GM21367 (cell line): ENCODE measurements around the gene CLEC16A.
A peak's percentile ranks its signal among the peaks of the same experiment; 100 is the strongest.
"Not testable (repeated sequence)": the region's sequence is repeated elsewhere in the genome, so short reads cannot be mapped to it uniquely, and the experiment has no call there.

Experiments
- ATAC-seq: cut with Tn5 transposase; IDR thresholded peaks from one replicate; pipeline ENCODE4 v1.9.1; 2021; ENCODE audit not compliant: unreplicated experiment

CLEC16A gene

GRCh38 chr16:10938796-10939648, 5.3 kb upstream of the CLEC16A start:
- no peak for ATAC-seq

GRCh38 chr16:10939649-10940234, 4.6 kb upstream of the CLEC16A start:
- no peak for ATAC-seq

- no peak for ATAC-seq
These were observed 3.8 kb upstream of the CLEC16A start for GRCh38 chr16:10940501-10941079.

DNA sequence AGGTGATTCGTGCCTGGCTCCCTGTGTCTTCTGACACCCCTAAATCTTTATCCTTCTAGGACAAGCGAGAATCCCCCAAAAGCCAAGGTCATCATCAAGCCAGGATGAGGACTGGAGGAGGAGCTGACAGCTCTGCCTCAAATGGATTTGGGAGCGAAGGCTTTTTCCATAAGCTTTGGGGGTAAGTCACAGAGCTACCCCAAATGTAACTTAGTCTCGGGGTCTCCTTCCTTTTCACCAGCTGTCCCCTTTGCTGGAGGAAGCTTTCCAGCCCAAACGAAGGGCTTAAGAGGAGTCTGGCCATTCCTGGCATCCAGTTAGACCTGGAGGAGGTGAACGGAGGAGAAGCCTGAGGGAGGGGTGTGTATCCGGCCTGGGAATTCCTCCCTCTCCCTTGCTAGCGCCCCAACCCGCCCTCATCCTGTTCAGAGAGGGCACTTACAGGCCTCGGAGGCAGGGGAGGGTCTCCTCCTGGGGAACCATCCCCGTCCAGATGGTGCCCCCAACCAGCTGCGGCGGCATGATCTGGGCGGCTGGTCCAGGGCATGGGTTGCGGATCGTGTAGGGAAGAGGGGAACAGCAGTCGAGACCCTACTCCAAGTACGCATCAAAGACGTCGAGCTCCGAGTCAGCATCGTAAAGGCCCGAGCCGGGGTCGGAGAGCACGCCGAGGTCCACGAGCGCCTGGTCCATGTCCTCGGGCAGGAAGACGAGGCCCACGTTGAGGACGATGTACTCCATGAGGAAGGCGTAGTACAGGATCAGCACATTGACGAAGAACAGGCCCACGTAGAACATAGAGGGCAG, 3.0 kb upstream of the CLEC16A start:
- ATAC-seq, result no peak

DNA sequence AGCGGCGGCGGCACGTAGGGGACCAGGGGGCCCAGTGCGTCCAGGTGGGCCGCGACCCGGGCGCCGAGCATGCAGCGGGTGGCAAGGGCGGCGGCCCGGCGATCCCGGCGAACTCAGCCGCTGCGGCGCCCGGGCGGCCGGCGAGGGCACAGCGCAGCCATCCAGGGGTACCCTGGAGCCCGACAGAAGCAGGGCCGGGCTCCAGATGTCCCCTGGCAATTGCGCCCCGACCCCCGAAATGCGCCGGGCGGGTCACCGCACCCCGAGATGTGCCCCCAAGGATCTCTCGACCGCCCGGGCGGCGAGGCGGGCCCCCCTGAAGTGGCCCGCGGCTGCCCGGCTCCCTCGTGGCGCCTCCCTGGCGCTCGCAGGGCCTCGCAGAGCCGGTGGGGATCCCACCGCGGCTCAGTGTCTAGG, 2.4 kb upstream of the CLEC16A start:
- ATAC-seq, result not testable (repeated sequence)

GRCh38 chr16:10942352-10943063, 1.9 kb upstream of the CLEC16A start, which contains the start of gene DEXI:
DEXI (minus strand) TSS chr16:10942468; CDS start chr16:10942005, 463 bp downstream.
- ATAC-seq, result peak; percentile 56

- no peak for ATAC-seq
These were observed 1.4 kb upstream of the CLEC16A start for GRCh38 chr16:10943064-10943353.

GRCh38 chr16:10945065-10945787, 862 bp downstream of the CLEC16A start:
- no peak for ATAC-seq

GRCh38 chr16:10946308-10946707, 1.9 kb downstream of the CLEC16A start:
- ATAC-seq, result no peak

- ATAC-seq, result no peak
These were observed 2.9 kb downstream of the CLEC16A start for GRCh38 chr16:10947211-10947787.

- ATAC-seq, result peak; percentile 58
These were observed 5.1 kb downstream of the CLEC16A start for GRCh38 chr16:10949424-10949970.

DNA sequence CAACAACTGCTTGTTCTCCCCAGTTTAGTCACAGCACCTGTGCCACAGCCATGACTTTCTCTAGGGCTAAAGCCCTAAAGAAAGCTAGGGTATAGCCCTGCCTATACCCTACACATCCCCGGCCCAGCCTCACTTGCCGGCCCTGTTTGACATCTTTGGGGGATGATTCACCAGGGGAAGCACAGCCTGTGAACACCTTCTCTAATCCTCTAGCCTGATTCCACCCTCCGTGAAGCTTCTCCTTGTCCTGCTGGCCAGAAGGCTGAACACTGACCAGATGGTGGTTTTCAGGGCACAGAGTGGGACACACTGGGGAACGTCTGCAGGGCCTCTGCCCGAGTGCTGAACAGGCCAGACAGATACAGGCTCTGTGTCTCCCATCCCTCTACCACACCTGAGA, 6.0 kb downstream of the CLEC16A start:
- no peak for ATAC-seq

DNA sequence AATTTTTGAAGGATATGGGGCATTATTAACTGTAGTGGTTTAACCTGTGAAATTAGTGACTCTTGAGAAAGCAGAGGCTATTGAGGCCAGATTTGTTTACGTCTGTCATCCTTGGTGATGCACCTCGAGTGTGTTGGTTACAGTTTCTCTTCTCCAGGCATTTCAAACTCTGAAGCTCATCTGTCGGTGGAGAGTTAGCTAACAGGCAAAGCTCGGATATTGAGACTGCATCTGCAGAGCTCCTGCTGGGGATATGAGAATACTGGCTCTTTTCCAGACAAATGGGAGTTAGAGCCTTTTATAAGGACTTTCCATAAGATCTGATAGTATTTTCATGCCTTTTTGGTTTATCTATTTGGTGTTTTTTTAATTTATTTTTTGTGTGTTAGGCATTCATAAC, 6.7 kb downstream of the CLEC16A start:
- ATAC-seq, result no peak

DNA sequence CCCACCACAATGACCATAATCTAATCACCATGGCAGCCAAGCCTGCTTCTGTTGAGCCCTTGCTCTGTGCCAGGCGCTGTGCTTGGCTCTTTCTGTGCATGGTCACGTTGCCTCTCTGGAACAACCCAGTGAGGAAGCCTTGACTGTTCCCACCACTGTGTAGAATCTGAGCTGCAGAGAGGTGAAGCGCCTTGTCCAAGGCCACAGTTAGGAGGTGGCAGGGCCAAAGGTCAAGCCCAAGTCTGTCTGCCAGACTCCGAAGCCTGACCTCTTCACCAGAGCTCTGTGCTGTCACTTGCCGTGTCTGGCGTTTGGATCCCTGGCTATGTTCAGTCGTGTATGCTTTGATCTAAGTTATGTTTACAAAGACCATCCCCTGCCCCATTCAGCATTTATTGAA, 10.5 kb downstream of the CLEC16A start:
- no peak for ATAC-seq

DNA sequence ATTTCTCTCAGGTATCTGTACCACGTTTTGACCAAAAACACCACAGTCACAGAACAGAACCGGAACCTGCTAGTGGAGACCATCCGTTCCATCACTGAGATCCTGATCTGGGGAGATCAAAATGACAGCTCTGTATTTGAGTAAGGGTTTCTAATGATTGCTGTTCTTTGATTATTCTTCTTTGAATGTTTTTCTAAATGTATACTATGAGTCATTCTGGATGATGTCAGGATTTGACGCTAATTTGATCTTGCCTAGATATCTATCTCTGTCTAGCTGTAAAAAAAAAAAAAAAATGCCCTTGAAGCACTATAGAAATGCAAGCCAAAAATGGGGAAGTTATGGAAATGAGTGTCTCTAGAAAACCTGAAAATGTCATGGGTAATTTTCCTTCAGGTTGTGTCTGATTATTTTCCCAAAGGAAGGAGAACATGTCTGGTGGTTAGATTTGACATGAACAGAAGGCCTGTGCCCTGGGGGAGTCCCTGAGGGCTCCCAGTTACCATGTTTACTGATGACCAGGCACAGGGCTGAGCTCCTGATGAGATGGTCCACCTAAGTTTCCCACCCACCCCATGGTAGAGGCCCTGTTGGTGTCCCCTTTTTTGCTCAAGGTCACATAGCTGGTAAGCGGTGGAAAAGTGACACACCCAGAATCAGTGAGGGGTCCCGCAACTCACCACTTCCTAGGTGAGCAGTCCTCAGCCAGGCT, 13.6 kb downstream of the CLEC16A start:
- no peak for ATAC-seq

- no peak for ATAC-seq
These were observed 14.8 kb downstream of the CLEC16A start for GRCh38 chr16:10959161-10959560.

- ATAC-seq, result no peak
These were observed 16.9 kb downstream of the CLEC16A start for GRCh38 chr16:10961231-10961630.

DNA sequence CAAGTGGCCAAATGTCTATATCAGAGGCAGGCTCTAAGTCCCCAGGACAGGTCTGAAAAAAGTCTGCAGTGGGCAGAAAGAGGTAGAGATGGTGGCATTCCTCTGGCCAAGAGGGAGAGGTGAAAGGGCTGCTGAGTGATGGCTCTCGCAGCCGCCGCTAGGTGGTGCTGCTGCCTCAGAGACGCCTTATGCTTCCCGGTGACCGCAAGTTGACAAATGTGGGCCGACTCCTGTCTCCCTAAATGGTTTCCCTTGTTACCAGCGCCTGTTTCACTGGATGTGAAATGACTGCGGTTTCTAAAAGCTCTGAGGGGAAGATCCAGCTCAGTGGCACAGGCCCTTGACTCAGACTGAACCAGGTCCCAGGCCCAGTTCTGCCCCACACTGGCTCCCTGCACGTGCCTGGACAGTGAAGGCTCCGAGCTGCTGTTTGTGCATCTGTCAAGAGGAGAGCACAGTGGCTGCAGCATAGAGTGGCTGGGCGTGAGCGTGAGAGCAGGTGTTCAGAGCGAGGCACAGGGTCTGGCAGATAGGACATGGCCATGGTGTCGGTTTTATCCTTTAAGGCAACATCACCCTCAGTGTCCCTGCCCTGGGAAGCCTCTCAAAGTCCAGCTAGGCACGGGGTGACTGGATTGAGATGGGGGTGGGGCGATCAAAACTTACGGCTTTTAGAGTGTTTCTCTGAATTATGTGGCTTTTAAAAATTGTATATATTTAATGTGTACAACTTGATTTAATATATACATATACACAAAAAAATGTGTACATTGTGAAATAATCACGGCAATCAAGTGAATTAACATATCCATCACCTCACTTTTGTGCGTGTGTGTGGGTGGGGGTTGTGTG, 19.9 kb downstream of the CLEC16A start:
- ATAC-seq, result peak; percentile 38
